Cardiac fibroblast (primary cell): ENCODE measurements around the gene KRT72.
"Not testable (repeated sequence)": the region's sequence is repeated elsewhere in the genome, so short reads cannot be mapped to it uniquely, and the experiment has no call there.

Source experiments
- DNase-seq, 2 donors: peaks; one replicate each; pipeline versions ENCODE4 v3.0.0 to v3.0.0-alpha.2; 2010; ENCODE audit warnings: low read depth in 2 of 2
- H3K4me3 ChIP-seq, 2 donors: replicated peaks in 1 of 2; 1 replicate in 1 of 2; 2 replicates in 1 of 2; pipeline ENCODE4 v1.5.1; 2011; ENCODE audit warnings: low read depth in 2 of 2, low read length in 2 of 2, mild to moderate bottlenecking in 2 of 2, moderate library complexity in 1 of 2
- CTCF ChIP-seq: IDR thresholded peaks from one replicate; pipeline ENCODE4 v1.5.1; 2011; ENCODE audit warnings: low read depth, mild to moderate bottlenecking, low read length, inconsistent platforms

KRT72 gene

GRCh38 chr12:52604859-52605258 lies 3.6 kb upstream of the KRT72 start:
- no peak for DNase-seq
- H3K4me3 ChIP-seq, result no peak overlapping the region
- no peak for TF ChIP-seq CTCF

- DNase-seq, result no peak
- no peak for TF ChIP-seq CTCF
- no peak overlapping the region for H3K4me3 ChIP-seq
Observed at GRCh38 chr12:52603314-52603713, 2.1 kb upstream of the KRT72 start.

GRCh38 chr12:52602552-52602951 lies 1.3 kb upstream of the KRT72 start:
- no peak for DNase-seq
- H3K4me3 ChIP-seq, result no peak overlapping the region
- TF ChIP-seq CTCF, result no peak

GRCh38 chr12:52601671-52602070 lies 408 bp upstream of the KRT72 start:
- no peak overlapping the region for H3K4me3 ChIP-seq
- no peak for DNase-seq
- TF ChIP-seq CTCF, result no peak

- TF ChIP-seq CTCF, result no peak
- H3K4me3 ChIP-seq, result no peak overlapping the region
- no peak for DNase-seq
Observed at GRCh38 chr12:52600475-52600874, 788 bp downstream of the KRT72 start.

- TF ChIP-seq CTCF, result no peak
- DNase-seq, result no peak
Observed at GRCh38 chr12:52600071-52600470, 1.2 kb downstream of the KRT72 start.

GRCh38 chr12:52598966-52599365 lies 2.3 kb downstream of the KRT72 start:
- DNase-seq, result no peak
- TF ChIP-seq CTCF, result no peak
- H3K4me3 ChIP-seq, result no peak overlapping the region

More at GRCh38 chr12:52600071-52600470, 1.2 kb downstream of the KRT72 start:
- no peak overlapping the region for H3K4me3 ChIP-seq

- DNase-seq, H3K4me3 ChIP-seq: not testable (repeated sequence)
Observed at GRCh38 chr12:52594237-52594636, 7.0 kb downstream of the KRT72 start.
